ENCODE measurements around the gene GALNT2. TPM values are rescaled to one million over a fixed set of nuclear protein-coding genes. Genes with fewer than 3 reads are reported as not detected.
A peak's percentile ranks its signal among the peaks of the same experiment; 100 is the strongest.

Gene GALNT2
- total and polyA plus RNA-seq, 9 of the 15 experiments (the other 6 are each of a cell fraction or from before 2014, with no cell fraction given): 1.6 to 106 (median 51.9) TPM

- FAIRE-seq (no peak), ATAC-seq (peak; percentile 46), DNase-seq (ENCODE audit: extremely low read depth in 1 of 4, low spot score in 3 of 4) (no peak)
- BruUV-seq (replicated peaks): no TSS peak
- WGBS (ENCODE audit: insufficient coverage, low coverage, missing lambda C conversion rate): 54% methylated on average over 10 of the region's 10 CpGs
- in situ Hi-C loops (cut with MboI): no loop called here
- H3K4me3 ChIP-seq: no peak overlapping the region
- H3K36me3 ChIP-seq (ENCODE audit: control insufficient read depth, insufficient read depth, low read length): peaks cover 48% of the 10 kb centered on the region
- intact Hi-C loops (cut with micrococcal nuclease): loop anchor here (5.0 kb wide), 1 partner anchor 43 kb away; no protein-coding TSS in a partner anchor
- H3K9me3 ChIP-seq (replicated peaks; ENCODE audit: control insufficient read depth, insufficient read depth, low read depth, low read length): no peaks in the 10 kb centered on the region
- H4K20me1 ChIP-seq (replicated peaks; ENCODE audit: control insufficient read depth, insufficient read depth, low read length): no peaks in the 10 kb centered on the region
- peak overlapping the region; percentile 21; the same call in 1 of the 3 replicates for H3K27ac ChIP-seq (ENCODE audit: extremely low read depth, low read depth, low read length)
- H2AFZ ChIP-seq (ENCODE audit: low read depth, low read length): no peak overlapping the region
- H3K4me1 ChIP-seq (replicated peaks in 1 of 2; ENCODE audit: control insufficient read depth in 2 of 2, insufficient read depth in 2 of 2, low read length in 2 of 2): peaks cover 3 to 18% of the 10 kb centered on the region in 2 experiments; a peak in 4 of 5 replicates
- H3K79me2 ChIP-seq (ENCODE audit: control insufficient read depth, insufficient read depth, low read length): peaks cover 62% of the 10 kb centered on the region
- peak overlapping the region; percentile 26; the same call in 1 of the 2 replicates for H3K4me2 ChIP-seq (ENCODE audit: insufficient read depth, low read length)
- no peaks in the 10 kb centered on the region for H3K27me3 ChIP-seq (ENCODE audit: control insufficient read depth in 2 of 2, insufficient read depth in 2 of 2, low read length in 2 of 2)
- no peaks in the 10 kb centered on the region for H3K9me1 ChIP-seq (ENCODE audit: control insufficient read depth, insufficient read depth, low read length)
- ChIA-PET POLR2A (interaction anchor here (0.9 to 1.5 kb wide), 2 partner anchors 11 to 20 kb away, joined by 4 read pairs; no protein-coding TSS in a partner anchor), CTCF (ENCODE audit: low intra/inter-chr PET ratio) (no interaction called here)
- H3K9ac ChIP-seq (ENCODE audit: insufficient read depth in 1 of 2, low read depth in 2 of 2, low read length in 2 of 2): no peak overlapping the region
- TF ChIP-seq ZBTB26 (CRISPR knock-in tag; IDR thresholded peaks at IDR 0.05): 0 out of 2 replicates have a peak, but pooled peaks have one; percentile 32
- 0 out of 2 replicates have a peak, but pooled peaks have one; percentile 36 for TF ChIP-seq HDGF (IDR thresholded peaks at IDR 0.05)
- no peak for TF ChIP-seq CUX1 (CRISPR knock-in tag; IDR thresholded peaks at IDR 0.05)
- peak; percentile 52 for TF ChIP-seq PRDM10 (IDR thresholded peaks at IDR 0.05; ENCODE audit: partially characterized antibody)
- TF ChIP-seq PML (IDR thresholded peaks at IDR 0.05; ENCODE audit: low read length): no peak
- peak; percentile 84 for TF ChIP-seq ZFP91 (CRISPR knock-in tag; IDR thresholded peaks at IDR 0.05)
- TF ChIP-seq SMARCE1 (IDR thresholded peaks at IDR 0.05): 0 out of 2 replicates have a peak, but pooled peaks have one; percentile 24
These were observed 118.3 kb downstream of the GALNT2 start for GRCh38 chr1:230185076-230186001.

Measured in K562 (cell line).